ENCODE results near the gene C1QTNF1. TPM values are rescaled to one million over a fixed set of nuclear protein-coding genes. Genes with fewer than 3 reads are reported as not detected.

Gene C1QTNF1
- total and polyA plus RNA-seq, 4 donors = 7.4 to 84.5 (median 30.0) TPM

DNA sequence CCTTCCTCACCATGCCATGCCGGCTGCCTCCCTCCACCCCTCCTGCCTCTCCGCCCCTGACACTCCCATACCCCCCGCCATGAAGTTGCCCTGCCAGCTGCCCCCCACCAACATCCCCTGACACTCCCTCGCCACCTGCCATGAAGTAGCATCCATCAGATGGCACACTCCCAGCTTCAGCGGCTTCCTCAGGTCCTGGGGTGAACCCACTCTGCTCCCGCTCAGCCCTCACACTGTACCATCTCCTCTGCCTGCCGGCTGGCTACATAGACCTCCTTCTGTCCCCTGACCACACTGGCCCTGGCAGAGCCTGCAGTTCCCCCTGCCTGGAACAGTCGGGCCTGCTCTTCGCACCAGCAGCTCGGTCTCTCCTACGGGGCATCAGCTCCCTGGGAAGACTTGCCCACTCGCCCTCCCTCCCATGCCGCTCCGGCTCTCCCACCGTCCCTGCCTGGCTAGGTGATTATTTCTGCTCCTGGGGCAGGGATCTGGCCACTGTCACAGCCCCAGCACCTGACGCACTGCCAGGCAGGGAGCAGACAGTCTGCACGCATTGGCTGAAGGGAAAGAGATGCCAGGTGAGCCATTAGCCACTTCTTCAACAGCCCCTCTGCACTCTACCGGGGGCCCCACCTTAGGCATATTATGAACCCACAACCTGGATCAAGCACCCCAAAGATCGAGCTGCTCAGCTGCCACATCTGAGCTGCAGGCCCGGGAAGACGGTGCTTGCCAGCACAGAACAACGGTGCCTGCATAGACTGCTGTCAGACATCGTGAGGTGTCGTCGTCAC is 23.4 kb upstream of the C1QTNF1 start:
- Histone ChIP-seq H3K4me1 (ENCODE audit: control insufficient read depth in 5 of 5, insufficient read depth in 5 of 5, low read length in 5 of 5) (peaks cover 0 to 6% (median 0%) of the 10 kb centered on the region in 5 donors), H3K36me3 (ENCODE audit: control insufficient read depth in 4 of 4, insufficient read depth in 4 of 4, low read length in 4 of 4) (peaks cover 5 to 44% (median 17%) of the 10 kb centered on the region in 4 donors), H3K27ac (ENCODE audit: low read depth in 1 of 2, low read length in 1 of 2) (no peak overlapping the region), H3K27me3 (ENCODE audit: control insufficient read depth in 3 of 3, insufficient read depth in 3 of 3, low read length in 2 of 3) (no peaks in the 10 kb centered on the region), H3K9ac (ENCODE audit: insufficient read depth in 1 of 2, low read length in 2 of 2) (no peak overlapping the region), H3K4me3 (no peak overlapping the region), H3K9me3 (ENCODE audit: control insufficient read depth in 4 of 4, insufficient read depth in 3 of 4, low read length in 3 of 4) (no peaks in the 10 kb centered on the region)
- no peak for DNase-seq
- TF ChIP-seq, protein P1, sequence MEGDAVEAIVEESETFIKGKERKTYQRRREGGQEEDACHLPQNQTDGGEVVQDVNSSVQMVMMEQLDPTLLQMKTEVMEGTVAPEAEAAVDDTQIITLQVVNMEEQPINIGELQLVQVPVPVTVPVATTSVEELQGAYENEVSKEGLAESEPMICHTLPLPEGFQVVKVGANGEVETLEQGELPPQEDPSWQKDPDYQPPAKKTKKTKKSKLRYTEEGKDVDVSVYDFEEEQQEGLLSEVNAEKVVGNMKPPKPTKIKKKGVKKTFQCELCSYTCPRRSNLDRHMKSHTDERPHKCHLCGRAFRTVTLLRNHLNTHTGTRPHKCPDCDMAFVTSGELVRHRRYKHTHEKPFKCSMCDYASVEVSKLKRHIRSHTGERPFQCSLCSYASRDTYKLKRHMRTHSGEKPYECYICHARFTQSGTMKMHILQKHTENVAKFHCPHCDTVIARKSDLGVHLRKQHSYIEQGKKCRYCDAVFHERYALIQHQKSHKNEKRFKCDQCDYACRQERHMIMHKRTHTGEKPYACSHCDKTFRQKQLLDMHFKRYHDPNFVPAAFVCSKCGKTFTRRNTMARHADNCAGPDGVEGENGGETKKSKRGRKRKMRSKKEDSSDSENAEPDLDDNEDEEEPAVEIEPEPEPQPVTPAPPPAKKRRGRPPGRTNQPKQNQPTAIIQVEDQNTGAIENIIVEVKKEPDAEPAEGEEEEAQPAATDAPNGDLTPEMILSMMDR (IDR thresholded peaks at IDR 0.05; ENCODE audit: control extremely low read depth, extremely low read depth) = no peak
- 93 to 94% methylated on average over 24 to 25 of the region's 25 CpGs for WGBS, 2 donors
- no peak for ATAC-seq (ENCODE audit: insufficient read depth, low FRiP score)

DNA sequence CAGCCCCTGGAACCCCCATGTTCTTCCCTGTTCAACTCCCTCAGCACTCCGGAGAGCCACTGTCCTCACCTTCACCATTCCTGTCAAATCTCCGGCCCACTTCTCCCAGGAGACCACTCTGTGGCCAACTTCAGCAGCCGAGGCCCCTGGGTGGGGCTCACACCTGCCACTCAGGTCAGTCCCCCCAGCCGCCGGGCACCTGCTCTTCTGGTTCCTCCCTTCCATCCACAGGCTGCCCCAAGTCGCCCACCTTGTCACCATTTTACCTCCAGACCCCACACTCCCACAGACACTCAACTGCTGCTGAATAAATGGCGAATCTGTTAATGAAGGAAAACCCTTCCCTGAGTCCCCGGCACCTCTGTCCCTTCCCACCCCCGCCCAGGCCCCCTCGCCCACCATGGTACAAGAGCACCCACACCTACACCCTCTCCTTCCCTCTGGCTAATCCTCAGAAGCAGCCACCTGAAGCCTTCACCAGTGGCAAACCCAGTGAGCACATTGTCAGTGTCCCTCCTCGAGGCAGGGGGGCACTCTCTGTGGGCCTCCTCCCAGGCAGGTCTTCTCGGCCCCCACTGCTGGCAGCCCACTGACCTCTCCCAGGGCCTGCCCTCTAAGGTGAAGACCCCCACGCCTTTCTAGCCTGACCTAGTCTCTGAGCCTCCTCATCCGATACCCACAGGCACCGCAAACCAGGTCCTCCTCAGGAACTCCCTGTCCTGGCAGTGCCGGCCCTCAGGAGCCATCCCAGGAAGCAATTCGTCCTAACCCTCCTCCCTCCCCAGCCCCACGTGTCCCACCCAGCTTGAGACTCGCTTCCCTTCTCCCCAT is 22.6 kb upstream of the C1QTNF1 start:
- no peaks in the 10 kb centered on the region for H3K27me3 ChIP-seq (ENCODE audit: control insufficient read depth in 3 of 3, insufficient read depth in 3 of 3, low read length in 2 of 3)
- TF ChIP-seq, protein P1 (IDR thresholded peaks at IDR 0.05; ENCODE audit: control extremely low read depth, extremely low read depth) = no peak
- peaks cover 0 to 12% (median 0%) of the 10 kb centered on the region in 5 donors for H3K4me1 ChIP-seq (ENCODE audit: control insufficient read depth in 5 of 5, insufficient read depth in 5 of 5, low read length in 5 of 5)
- WGBS, 2 donors = 89% methylated on average over 19 of the region's 19 CpGs
- ATAC-seq (ENCODE audit: insufficient read depth, low FRiP score) (no peak), DNase-seq (no peak)
- H3K4me3 ChIP-seq = no peak overlapping the region
- H3K9ac ChIP-seq (ENCODE audit: insufficient read depth in 1 of 2, low read length in 2 of 2) = no peak overlapping the region
- H3K9me3 ChIP-seq (ENCODE audit: control insufficient read depth in 4 of 4, insufficient read depth in 3 of 4, low read length in 3 of 4) = no peaks in the 10 kb centered on the region
- H3K27ac ChIP-seq (ENCODE audit: low read depth in 1 of 2, low read length in 1 of 2) = no peak overlapping the region
- H3K36me3 ChIP-seq (ENCODE audit: control insufficient read depth in 4 of 4, insufficient read depth in 4 of 4, low read length in 4 of 4) = peaks cover 5 to 36% (median 15%) of the 10 kb centered on the region in 4 donors

DNA sequence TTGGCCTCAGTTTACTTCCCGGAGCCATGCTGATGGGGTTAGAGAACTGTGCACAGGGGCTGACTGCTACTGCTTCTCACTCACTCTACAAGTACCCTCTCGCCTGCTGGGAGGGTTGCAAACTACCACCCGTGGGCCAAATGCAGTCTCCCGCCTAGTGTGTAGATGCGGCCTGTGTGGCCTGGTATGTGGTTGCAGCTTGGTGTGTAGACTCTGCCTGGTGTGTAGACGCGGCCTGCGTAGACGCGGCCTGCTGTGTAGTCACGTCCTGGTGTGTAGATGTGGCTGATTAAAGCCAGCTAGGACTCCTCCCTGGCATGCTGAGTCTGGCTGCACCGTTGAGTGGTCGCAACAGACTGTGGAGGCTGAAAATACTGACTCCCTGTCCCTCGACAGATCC is 21.7 kb upstream of the C1QTNF1 start:
- Histone ChIP-seq H3K4me1 (ENCODE audit: control insufficient read depth in 5 of 5, insufficient read depth in 5 of 5, low read length in 5 of 5) (peaks cover 0 to 18% (median 0%) of the 10 kb centered on the region in 5 donors), H3K36me3 (ENCODE audit: control insufficient read depth in 4 of 4, insufficient read depth in 4 of 4, low read length in 4 of 4) (peaks cover under 1 to 29% (median 15%) of the 10 kb centered on the region in 4 donors), H3K27ac (ENCODE audit: low read depth in 1 of 2, low read length in 1 of 2) (no peak overlapping the region), H3K27me3 (ENCODE audit: control insufficient read depth in 3 of 3, insufficient read depth in 3 of 3, low read length in 2 of 3) (no peaks in the 10 kb centered on the region), H3K9ac (ENCODE audit: insufficient read depth in 1 of 2, low read length in 2 of 2) (no peak overlapping the region), H3K4me3 (no peak overlapping the region), H3K9me3 (ENCODE audit: control insufficient read depth in 4 of 4, insufficient read depth in 3 of 4, low read length in 3 of 4) (no peaks in the 10 kb centered on the region)
- no peak for ATAC-seq (ENCODE audit: insufficient read depth, low FRiP score)
- TF ChIP-seq, protein P1 (IDR thresholded peaks at IDR 0.05; ENCODE audit: control extremely low read depth, extremely low read depth) = no peak
- WGBS, 2 donors = 90 to 95% methylated on average over 14 of the region's 14 CpGs
- no peak for DNase-seq
